HS-5 (cell line): ENCODE measurements around the gene CRY1.
A peak's percentile ranks its signal among the peaks of the same experiment; 100 is the strongest.

Experiments used
- DNase-seq: peaks from one replicate; pipeline ENCODE4 v3.0.0-alpha.2; 2012; ENCODE audit warnings: low read depth

CRY1 gene

GRCh38 chr12:106957583-106957982 lies 135.8 kb downstream of the CRY1 start:
- DNase-seq = no peak

GRCh38 chr12:106956048-106956578 lies 137.2 kb downstream of the CRY1 start:
- DNase-seq = no peak

- DNase-seq = peak; percentile 78
Observed at GRCh38 chr12:106955377-106956047, 137.8 kb downstream of the CRY1 start, which contains the start of gene TMEM263. TMEM263 (plus strand) TSS chr12:106955907; CDS start chr12:106967117, 11,210 bp downstream.

GRCh38 chr12:106954462-106955376 lies 138.6 kb downstream of the CRY1 start:
- DNase-seq = no peak

GRCh38 chr12:106953352-106954250 lies 139.7 kb downstream of the CRY1 start:
- no peak for DNase-seq

- DNase-seq = no peak
Observed at GRCh38 chr12:106950591-106950990, 142.8 kb downstream of the CRY1 start.

GRCh38 chr12:106947461-106947860 lies 145.9 kb downstream of the CRY1 start:
- no peak for DNase-seq

- DNase-seq = no peak
Observed at GRCh38 chr12:106945261-106945851, 148.0 kb downstream of the CRY1 start.

- DNase-seq = no peak
Observed at GRCh38 chr12:106942775-106943174, 150.6 kb downstream of the CRY1 start.

- no peak for DNase-seq
Observed at GRCh38 chr12:106941481-106942156, 151.7 kb downstream of the CRY1 start.
